22Rv1 (cell line): ENCODE measurements around the gene ALMS1.
"Not testable (repeated sequence)": the region's sequence is repeated elsewhere in the genome, so short reads cannot be mapped to it uniquely, and the experiment has no call there.

Source experiments
- H3K27ac ChIP-seq: fragments of 450-650 bp; 2 replicates; pipeline ENCODE4 v1.5.1; 2017
- ZFX ChIP-seq: fragments of 450-650 bp; IDR thresholded peaks from 2 replicates; pipeline ENCODE4 v1.6.1; 2017; ENCODE audit warnings: antibody characterized with exemption, borderline replicate concordance
- TF ChIP-seq, protein P1 (sequence below): fragments of 450-650 bp; IDR thresholded peaks from 2 replicates; pipeline ENCODE4 v1.5.1; 2017; ENCODE audit warnings: mild to moderate bottlenecking

Gene ALMS1

GRCh38 chr2:73630662-73631266 is 245.1 kb downstream of the ALMS1 start:
- not testable (repeated sequence) for H3K27ac ChIP-seq
- TF ChIP-seq, protein P1, sequence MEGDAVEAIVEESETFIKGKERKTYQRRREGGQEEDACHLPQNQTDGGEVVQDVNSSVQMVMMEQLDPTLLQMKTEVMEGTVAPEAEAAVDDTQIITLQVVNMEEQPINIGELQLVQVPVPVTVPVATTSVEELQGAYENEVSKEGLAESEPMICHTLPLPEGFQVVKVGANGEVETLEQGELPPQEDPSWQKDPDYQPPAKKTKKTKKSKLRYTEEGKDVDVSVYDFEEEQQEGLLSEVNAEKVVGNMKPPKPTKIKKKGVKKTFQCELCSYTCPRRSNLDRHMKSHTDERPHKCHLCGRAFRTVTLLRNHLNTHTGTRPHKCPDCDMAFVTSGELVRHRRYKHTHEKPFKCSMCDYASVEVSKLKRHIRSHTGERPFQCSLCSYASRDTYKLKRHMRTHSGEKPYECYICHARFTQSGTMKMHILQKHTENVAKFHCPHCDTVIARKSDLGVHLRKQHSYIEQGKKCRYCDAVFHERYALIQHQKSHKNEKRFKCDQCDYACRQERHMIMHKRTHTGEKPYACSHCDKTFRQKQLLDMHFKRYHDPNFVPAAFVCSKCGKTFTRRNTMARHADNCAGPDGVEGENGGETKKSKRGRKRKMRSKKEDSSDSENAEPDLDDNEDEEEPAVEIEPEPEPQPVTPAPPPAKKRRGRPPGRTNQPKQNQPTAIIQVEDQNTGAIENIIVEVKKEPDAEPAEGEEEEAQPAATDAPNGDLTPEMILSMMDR, result peak; percentile 39

- H3K27ac ChIP-seq, result not testable (repeated sequence)
Observed at GRCh38 chr2:73636977-73637376, 251.3 kb downstream of the ALMS1 start.

GRCh38 chr2:73638429-73638828 is 252.8 kb downstream of the ALMS1 start:
- no peak overlapping the region for H3K27ac ChIP-seq
- TF ChIP-seq, protein P1, result no peak
- no peak for TF ChIP-seq ZFX

GRCh38 chr2:73640511-73640911 is 254.9 kb downstream of the ALMS1 start:
- TF ChIP-seq, protein P1, result no peak
- no peak for TF ChIP-seq ZFX
- no peak overlapping the region for H3K27ac ChIP-seq

DNA sequence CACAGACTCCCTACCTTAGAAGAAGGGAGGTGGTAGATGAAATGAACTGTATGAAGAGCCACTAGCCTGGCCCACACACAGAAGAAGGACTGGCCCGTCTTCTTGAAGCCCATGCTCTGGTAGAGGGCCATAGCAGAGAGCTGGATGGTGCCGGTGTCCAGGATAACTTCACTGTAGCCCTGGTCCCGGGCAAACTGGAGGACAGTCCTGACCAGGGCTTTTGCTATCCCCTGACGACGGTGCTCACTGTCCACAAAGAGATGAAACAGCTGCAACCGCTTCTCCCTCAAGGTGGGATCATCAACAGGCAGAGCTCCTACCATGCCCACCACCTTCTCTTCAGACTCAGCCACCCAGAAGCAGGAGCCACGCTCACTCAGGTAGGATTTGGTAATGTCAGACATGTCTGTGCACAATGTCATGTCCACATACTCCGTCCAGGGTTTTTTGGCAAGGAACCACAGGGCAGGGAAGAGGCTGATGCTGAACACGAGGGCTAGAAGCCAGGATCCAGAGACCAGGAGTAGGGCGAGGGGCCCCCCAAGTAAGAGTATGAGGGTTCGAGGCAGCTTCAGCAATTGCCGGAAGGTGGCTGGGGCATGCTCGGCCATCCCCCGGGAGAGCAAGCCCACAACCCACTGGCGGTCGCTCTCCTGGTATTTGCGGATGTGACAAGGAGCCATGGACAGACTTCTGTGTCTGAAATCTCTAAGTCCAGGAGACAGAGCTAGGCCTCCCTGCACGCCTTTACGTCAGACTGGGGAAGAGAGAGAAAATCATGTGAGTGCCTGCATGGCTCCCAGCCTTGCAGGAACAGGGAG is 255.5 kb downstream of the ALMS1 start:
- H3K27ac ChIP-seq, result no peak overlapping the region
- TF ChIP-seq, protein P1, result no peak
- no peak for TF ChIP-seq ZFX

DNA sequence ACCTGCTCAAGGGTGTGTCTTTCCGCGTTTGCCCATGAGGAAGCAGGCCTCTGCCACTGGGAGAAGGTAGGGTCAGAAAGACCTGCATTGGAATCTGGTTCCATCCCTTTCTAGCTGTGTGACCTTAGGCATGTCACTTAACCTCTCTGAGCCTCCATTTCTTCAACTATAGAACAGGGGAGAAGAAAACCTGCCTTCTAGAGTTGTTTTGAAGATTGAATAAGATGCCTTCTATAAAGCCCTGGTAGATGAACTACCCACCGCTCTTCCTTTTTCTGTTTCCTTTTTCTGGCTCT is 256.1 kb downstream of the ALMS1 start:
- no peak for TF ChIP-seq ZFX
- TF ChIP-seq, protein P1, result no peak
- H3K27ac ChIP-seq, result no peak overlapping the region

GRCh38 chr2:73642338-73643018 is 256.8 kb downstream of the ALMS1 start, which contains the start of gene NAT8:
TSS of gene NAT8 (minus strand) at chr2:73642422. CDS start at chr2:73641628, 794 bp downstream.
- TF ChIP-seq ZFX, result no peak
- TF ChIP-seq, protein P1, result no peak

GRCh38 chr2:73647690-73648089 is 262.1 kb downstream of the ALMS1 start:
- H3K27ac ChIP-seq, result not testable (repeated sequence)

More at GRCh38 chr2:73642338-73643018, 256.8 kb downstream of the ALMS1 start, which contains the start of gene NAT8:
- no peak within 1 kb of the TSS for H3K27ac ChIP-seq
